Activated CD4-positive, alpha-beta T cell treated with anti-CD3 and anti-CD28 coated beads, Interleukin-2, amount 50 U/mL, for 4 hours (primary cell): Measurements from ENCODE around the gene NCF2.

ENCODE experiments used
- DNase-seq, 2 experiments: peaks; one replicate each; pipeline ENCODE4 v3.0.0-alpha.2; 2020

Gene NCF2

DNA sequence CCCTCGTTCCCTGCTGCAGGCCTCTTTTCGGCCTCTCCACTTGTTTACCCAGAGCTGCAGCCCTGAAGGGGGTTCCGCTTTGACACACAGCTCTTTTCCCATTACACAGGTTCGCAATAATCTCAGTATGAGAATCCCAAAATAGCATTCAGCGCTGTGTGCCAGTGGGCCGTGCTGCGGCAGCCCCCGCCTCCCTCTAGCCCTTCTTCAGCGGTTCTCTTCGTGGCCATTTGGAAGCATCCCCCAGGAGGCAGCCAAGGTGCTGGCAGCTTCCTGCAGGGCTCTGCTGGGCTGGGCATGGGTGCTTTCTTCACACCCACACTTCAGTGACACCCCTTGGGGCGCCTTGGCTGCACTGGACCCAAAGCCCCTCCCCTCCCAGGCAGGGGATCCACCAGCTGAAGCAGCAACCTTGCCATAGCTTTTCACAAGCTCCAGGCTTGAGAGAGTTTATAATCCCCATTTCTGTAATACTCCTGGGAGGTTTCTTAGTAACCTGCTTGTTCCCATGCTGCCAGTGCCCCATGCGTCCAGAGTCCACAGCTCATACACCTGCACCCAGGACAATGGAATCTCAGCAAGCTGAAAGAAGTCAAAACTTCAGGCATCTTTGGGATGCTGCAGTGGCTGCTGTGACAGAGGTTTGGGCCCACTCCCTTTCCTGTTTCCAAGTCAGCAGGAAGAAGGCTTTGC lies 8.1 kb downstream of the NCF2 start:
- no peak for DNase-seq

DNA sequence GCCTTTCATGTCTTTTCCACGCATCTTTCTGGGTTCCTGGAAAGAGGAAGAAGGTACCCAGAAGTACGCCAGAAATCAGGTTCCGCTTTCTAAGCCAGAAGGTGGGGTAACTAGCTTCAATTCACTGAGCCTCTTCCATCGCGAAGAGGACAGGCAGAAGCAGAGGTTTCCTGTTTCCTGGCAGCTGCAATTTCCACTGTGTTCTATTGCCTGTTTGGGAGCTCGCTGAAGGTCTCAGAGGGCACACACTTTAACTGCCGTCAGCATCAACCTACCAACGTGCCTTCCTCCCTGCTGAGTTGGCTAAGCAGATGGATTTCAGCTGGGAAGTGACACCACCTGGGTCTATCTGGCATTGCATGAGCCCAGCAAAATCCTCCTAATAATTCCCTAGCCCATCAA lies 10.0 kb downstream of the NCF2 start:
- DNase-seq, result no peak

DNA sequence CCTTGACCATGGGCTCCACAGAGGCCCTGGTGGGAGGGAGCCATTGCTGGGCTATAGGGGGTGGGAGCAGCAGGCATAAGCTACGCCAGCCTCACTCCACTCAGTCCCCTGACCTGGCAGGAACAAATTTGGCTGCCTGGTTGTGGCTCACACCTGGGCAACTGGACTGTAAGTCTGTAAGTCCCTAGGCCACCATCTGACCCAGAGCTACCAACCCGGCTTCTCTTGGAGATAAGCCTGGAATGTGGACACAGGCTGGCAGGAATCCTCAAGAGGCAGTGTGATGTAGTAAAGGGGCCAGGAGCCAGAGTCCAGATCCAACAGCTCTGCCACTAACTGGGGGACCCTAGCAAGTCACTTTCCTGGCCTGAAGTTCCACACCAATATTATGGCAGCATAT lies 11.4 kb downstream of the NCF2 start:
- DNase-seq, result no peak

DNA sequence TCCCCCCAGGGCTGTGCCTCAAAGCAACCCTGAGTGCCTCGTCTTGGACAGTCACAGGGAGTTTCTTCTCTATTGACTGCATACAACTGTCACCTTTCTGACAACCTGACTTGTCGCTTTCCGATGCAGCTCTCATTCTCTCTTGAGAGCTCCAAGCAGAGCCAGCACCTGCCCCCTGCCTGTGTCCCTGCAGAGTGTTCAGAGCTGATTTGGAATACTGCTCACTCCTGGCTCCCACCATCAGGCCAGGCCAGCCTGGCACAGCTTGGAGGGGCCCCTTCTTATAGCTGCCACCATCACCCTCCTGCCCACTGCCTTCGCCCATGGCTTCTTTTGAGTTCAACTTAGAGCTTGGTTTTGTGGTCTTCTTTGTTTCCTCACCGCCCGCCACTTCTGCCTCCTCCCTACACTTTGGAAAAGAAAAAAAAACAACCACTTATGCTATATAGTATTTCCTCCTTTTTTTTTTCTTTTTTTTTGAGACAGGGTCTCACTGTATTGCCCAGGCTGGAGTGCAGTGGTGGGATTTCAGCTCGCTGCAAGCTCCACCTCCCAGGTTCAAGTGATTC lies 12.3 kb downstream of the NCF2 start:
- DNase-seq, result no peak

DNA sequence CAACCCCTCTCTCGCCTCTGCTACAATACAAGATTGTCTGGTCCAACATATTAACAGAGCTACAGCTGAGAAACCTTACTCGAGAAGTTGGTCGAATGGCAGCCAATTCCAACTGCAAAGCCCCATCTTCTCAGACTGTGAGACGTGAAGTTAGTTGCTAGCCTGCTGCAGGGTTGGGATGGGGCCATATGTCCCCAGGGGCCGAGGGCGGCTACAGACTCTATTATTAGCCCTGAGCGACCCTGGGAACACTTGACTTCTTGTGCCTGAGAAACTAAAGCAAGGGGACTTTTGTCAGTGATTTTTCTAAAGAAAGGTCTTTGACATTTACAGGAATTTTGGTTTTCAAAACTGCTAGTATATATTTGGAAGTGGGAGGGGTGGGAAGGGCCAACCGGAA lies 13.7 kb downstream of the NCF2 start:
- no peak for DNase-seq

DNA sequence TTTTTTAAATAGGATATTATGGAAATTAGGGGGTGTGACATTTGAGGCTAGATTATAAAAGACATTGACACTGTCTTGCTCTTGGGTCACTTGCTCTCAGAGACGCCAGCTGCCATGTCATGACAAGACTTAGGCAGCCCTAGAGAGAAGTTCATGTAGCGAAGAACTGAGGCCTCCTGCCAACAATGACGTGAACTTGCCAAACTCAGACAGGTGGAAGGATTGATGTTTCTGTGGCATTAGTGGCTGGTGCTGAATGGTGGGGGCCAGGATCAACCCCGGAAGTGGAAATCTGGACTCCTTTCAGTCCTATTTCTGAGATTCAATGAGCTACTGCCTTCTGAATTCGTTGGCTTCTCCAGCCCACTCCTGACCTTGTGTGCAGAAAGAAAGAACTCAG lies 14.7 kb downstream of the NCF2 start:
- no peak for DNase-seq

DNA sequence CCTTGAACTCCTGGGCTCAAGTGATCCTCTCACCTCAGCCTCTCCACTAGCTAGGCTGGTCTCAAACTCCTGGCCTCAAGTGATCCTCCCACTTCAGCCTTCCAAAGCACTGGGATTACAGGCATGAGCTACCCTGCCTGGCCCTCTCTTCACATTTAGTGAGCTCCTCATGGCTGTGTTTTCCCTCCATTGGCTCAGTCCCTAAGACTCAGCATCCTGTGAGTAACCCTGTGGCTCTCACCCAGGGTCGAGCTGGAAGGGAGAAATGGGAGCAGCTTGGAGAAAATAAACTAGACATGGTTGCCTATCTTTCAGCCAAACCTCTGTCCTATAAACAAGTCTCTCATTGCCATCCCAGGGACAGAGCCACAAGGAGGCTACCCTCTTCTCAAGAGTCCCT lies 17.5 kb downstream of the NCF2 start:
- no peak for DNase-seq

DNA sequence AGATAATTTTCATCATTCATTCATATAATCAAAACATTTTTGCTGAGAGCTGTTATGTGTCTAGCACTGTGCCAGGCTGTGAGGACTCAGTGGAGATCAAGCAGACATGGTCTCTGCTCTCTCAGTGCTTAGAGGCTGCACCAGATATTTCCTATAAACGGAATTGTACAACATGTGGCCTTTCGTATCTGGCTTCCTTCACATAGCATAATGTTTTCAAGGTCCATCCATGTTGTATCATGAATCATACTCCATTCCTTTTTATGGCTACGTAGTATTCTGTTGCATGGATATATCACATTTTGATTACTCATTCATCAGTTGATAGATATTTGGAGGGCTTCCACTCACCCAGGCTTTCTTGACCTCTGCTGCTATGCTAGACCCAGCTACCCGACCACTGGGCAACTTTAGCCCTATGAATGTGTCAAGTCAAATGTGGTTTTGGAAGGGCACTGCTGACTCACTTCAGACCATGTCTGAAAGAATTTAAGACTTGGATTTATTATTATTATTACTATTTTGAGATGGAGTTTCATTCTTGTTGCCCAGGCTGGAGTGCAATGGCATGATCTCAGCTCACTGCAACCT lies 18.5 kb downstream of the NCF2 start:
- no peak for DNase-seq

DNA sequence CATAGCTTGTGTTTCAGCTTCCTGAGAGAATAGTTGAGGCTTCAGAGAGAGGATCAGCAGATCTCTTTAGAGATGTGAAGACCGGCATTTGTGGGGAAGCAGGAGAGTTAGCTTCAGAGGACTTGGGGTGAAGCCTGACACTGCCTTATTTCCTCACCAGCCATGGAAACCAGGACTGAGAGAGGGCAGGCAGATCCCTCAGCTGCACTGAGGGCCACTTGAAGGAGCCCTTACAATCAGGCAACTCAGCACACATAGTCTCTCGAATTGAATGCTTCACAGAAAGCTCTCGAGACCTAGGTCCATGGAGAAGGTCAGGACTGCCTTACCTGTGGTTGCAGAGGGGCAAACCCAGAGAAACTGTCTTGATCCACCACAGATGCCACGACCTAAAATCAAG lies 19.8 kb downstream of the NCF2 start:
- DNase-seq, result no peak

DNA sequence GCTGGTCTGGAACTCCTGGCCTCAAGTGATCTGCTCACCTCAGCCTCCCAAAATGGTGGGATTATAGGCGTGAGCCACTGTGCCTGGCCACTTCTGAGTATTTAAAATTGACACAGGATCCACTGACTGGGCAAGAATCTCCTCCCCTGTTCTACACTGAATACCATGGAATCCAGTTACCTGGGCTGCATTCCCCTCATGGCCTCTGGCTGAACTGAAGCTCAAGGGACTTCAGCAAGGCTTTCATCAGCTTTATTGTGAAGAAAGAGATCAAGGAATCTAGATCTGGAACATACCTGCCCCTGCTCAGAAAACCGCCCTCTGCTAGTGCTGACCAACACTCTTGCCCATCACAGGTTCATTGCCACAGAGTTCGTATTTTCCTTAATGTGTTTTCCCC lies 20.5 kb downstream of the NCF2 start:
- no peak for DNase-seq

DNA sequence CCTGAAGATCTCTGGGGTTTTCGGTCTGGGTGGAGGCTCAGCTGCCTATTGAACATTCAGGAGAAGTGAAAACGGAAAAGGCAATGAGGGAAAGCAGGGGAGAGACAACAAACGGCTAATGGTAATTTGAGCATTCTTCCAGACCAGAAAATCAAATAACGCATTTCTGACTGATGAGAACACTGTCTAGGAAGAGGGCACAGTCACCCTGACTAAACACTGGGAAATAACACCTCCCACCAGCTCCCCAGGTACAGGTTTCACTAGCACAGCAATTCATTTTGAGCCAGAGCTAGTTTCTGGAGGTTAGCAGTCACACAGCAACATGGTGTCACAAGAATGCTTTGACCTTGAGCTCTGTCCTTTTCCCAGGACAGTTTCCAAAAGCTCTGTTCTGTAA lies 21.1 kb downstream of the NCF2 start:
- no peak for DNase-seq

DNA sequence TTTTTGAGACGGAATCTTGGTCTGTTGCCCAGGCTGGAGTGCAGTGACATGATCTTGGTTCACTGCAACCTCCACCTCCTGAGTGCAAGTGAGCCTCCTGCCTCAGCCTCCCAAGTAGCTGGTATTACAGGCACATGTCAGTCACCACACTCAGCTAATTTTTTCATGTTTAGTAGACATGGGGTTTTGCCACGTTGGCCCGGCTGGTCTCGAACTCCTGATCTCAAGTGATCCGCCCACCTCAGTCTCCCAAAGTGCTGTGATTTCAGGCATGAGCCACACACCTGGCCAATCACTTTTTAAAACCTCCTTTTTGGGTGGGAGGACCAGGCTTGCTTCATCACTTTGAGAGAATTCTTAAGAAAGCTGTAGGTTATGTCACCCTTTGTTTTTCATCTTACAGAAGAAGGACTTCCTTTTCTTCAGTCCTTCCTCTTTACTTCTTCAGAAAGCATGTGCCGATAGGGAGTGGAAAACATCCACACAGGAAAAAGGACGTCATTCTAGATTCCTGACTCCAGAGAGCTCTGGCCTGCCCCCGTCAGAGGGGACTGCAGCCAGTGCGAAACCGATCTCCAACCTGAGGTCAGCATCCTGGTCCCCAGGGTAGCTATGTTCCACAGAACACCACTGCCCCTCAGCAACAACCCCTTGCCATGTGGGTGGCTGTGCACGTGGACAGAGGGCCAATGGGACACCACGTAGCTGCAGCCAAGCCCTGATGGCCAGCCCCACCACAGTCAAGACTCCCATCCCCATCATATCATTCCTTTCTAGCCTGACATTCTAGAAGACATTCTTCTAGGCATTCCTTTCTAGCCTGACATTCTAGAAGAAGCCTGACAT lies 21.9 kb downstream of the NCF2 start:
- no peak for DNase-seq

DNA sequence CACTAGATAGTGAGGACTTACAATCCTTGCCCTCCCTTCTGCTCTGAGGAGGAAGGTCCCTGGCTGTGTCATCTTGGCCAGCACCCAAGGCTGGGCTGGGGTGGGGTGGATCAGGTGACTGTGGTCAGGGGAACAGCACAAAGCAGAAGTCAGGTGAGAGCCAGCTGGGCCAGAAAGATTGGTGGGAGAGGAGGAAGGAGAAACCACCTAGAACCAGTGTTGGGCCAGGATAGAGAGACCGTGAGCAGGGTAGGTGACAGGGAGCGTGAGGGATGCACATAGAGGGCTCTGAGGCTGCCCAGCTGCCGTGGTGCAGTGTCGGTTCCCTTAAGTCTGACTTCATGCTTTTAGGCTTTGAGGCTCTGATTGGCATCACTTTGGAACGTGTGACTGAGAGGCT lies 22.7 kb downstream of the NCF2 start:
- DNase-seq, result no peak

DNA sequence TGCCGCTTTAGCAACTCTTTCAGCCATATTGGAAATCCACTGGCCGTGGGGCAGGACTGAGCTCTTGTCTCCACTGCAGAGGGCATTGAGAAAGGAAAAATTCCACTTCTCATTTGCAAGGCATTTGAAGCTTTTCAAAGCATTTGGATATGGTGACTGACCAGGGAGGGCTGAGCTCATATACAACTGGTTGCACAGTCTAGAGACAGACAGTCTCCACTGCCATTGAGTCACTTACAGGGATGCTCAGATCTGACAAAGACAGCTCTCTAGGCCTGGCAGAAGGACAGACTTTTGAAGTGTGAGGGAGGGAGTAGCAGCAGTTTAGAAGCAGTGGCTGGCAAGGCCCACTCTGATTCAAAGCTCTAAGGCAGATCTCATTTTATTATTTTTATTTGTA lies 24.2 kb downstream of the NCF2 start:
- no peak for DNase-seq

DNA sequence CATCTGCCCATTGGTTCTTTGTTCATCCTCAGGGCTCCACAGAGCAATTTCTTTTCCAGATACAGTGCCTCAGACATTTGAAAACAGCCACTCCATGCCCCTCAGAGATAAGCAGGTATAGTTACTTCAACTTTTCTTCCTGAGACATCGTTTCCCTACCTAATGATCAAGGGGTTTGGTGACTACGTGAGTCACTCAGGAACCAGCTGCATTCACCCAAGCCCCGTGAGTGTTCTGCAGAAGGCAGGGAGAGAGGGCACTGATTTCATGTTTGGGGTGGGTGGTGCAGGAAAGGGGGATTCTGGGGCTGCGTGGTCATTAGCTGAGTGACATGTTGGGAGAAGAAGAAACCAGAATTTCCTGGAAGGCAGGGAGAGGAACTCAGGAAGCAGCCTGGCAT lies 25.0 kb downstream of the NCF2 start:
- no peak for DNase-seq

DNA sequence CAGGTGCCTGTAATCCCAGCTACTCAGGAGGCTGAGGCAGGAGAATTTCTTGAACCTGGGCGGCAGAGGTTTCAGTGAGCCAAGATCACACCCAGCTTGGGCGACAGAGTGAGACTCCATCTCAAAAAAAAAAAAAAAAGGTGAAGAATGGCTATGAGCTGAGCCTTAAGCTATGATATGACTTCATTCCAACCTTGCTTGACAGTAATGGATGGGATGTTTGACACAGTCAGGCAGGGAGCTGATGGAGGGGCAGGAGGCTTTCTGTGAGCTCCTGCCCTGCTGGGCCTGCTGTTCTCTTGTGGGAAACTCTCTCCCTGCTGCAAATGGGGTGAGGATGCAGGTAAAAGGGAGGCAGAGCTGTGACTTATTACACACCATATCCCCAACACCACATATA lies 27.6 kb downstream of the NCF2 start:
- DNase-seq, result no peak

DNA sequence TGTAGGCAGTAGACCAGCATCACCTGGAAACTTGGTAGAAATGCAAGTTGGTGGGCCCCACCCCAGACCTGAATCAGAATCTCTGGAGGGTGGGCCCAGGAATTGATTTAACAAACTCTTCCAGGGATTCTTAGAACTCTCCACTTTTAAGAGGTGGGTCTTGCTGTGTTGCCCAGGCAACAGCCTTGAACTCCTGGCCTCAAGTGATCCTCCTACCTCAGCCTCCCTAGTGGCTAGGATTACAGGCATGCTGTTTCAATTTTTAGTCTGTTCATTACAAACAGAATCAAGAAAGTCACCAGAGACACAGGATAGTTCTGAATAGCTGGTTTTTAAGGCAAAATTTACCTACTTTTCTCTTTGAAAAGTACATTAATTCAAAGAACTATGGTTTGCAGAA lies 31.2 kb downstream of the NCF2 start:
- no peak for DNase-seq

DNA sequence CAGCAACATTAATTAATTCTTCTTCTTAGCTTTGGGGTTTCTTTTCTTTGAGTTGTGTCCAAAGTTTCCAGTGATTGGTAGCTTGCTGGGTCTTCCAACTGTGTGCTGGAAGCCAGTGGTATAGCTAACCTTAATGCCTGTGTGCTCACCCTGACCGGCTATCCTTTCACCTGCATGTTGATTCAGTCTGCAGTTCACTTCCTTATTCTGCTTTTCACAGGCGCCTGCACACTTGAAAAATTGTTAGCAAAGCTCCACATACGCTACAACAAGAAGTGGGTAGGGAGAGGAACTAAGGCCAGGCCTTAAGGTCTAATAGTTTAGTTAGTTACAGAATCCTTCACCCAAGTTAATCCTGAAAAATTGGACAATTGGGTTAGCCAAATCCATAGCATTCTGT lies 35.7 kb downstream of the NCF2 start:
- no peak for DNase-seq

DNA sequence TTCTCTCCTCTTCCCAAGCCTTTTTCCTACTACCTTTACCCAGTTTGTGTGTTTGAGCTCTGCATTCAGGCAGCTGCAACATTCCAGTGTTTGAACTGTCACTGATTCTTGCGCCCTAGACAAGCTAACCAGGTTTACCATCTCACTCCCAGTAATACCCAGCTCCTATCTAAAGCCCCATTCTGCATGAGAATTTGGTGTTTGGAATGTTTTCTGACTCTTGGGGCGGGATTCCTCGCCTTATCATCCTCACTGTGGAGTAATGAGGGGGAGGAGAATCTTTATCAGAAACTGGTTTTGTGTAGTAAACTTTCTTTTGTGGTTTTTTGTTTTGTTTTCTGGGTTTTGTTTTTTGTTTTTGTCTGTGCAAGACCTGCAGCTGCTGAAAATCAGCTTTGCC lies 36.5 kb downstream of the NCF2 start:
- no peak for DNase-seq

DNA sequence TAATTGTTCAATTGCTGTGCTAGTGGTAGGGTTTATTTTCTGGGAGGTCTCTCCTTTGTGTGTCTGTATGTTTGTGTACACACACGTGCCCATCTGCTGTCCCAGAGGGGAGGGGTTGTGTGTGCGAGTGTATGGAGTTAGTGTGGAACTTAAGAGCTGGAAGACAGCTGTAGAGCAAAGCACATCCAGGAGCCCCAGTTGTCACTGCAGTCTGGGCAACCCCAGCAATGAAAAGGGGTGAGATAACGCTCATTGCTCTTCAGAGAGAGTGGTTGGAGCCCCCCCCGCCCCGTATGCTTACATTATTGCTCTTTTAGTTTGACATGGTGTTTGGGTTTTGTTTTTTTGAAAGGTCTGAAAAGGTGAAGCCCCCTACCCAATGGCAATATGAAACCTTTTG lies 36.9 kb downstream of the NCF2 start:
- DNase-seq, result no peak

DNA sequence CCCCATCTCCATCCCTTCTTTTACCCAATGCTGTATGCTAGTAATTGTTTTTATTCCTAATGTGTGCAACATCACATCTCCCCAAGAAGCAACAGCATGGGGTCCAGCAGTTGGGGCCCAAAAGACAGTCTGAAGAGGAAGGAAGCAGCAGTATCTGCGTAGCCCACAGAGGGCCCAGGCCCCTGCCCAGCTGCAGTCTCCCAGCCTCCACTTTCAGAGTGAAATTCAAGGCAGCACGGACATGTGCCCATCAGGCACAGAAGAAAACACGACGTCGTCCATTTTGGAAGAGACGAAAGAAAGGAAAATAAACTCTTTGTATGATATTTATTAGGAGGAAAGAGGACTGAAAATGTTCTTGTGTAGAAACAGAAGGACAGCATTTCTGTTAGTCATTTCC lies 37.4 kb downstream of the NCF2 start:
- DNase-seq, result no peak

DNA sequence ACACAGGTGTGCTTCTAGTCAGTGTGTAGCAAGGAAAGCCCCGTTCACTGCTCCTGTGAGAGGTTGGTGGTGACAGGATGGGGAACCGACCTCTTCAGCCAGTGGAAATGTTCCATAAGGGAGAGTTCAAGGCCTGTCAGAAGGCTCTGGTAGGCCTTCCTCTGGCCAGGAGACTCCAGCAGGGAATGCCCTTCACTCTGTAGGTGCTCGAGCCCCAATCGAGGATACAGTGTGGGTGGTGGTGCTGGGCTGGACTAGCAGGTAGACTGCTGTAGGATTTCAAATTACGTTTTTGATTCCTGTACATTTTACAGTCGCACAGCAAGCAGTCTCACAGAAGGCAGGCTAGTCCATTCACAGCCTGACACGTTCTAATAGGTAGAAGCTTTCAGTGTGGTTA lies 37.8 kb downstream of the NCF2 start:
- no peak for DNase-seq

DNA sequence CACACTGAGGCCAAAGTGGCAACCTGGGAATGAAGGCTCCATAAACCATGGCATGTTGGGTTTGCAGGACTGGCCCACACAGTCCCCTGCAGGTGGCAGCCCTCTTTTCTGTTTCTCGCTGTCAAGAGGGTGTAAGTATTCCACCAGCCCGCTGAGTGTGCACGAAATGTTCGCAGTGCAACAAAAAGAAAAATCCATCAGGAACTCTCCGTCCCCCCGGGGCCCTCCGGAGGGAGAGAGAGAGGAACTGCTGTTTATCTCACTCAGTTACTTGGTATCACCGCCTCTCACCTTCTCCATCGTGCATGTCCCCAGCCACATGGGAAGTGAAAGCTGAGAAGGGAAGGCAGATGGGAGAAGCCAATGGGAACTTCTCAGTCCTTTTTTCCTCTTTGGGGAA lies 38.3 kb downstream of the NCF2 start:
- DNase-seq, result no peak

DNA sequence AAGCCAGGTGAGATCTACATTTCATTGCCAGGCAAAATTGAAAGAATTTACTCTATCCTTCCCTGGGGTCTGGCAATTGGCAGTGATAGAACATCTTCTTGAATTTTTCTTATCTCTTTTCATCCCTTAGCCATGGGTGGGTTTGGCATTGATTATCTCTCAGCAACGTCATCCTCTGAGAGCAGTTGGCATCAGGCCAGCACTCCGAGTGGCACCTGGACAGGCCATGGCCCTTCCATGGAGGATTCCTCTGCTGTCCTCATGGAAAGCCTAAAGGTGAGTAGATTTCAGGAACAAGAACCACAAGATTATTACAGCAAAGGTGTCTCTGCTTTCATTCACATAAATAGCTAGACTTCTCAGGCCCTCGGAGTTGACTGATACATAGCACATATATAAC lies 39.3 kb downstream of the NCF2 start:
- DNase-seq, result no peak
